Activated T-cell treated with anti-CD3 and anti-CD28 coated beads, Interleukin-2, amount 50 U/mL, for 4 hours (primary cell): ENCODE results near the gene SEM1. TPM values are rescaled to one million over a fixed set of nuclear protein-coding genes. Genes with fewer than 3 reads are reported as not detected.
"Not testable (repeated sequence)": the region's sequence is repeated elsewhere in the genome, so short reads cannot be mapped to it uniquely, and the experiment has no call there.

Source experiments
- ATAC-seq, 2 donors: fragments of 200-7000 bp; cut with Tn5 transposase; one replicate each; pipeline ENCODE4 v1.10.0; 2021
- DNase-seq: peaks from one replicate; pipeline ENCODE4 v3.0.0-alpha.2; 2020
- H3K27me3 Mint-ChIP-seq: one replicate; pipeline ENCODE4 v1.8.0; 2021; ENCODE audit warnings: low read depth, mixed read lengths
- H3K36me3 Mint-ChIP-seq: one replicate; pipeline ENCODE4 v1.8.0; 2022; ENCODE audit warnings: mixed read lengths; ENCODE audit not compliant: insufficient read depth
- H3K4me1 Mint-ChIP-seq: one replicate; pipeline ENCODE4 v1.8.0; 2021; ENCODE audit warnings: low read depth, mixed read lengths
- H3K4me3 Mint-ChIP-seq: one replicate; pipeline ENCODE4 v1.8.0; 2021; ENCODE audit warnings: mild to moderate bottlenecking, moderate library complexity, mixed read lengths
- H3K9me3 Mint-ChIP-seq: one replicate; pipeline ENCODE4 v1.8.0; 2021; ENCODE audit warnings: mixed read lengths
- total RNA-seq, 3 donors: library from RNA; stranded (reverse); gene quantifications; one replicate each; pipeline ENCODE4 v1.2.1, GENCODE V29; 2021

The SEM1 gene
- 10 to 100 TPM; 58.0 to 77.1 (median 63.0) TPM for total RNA-seq

GRCh38 chr7:96709381-96710228, at the start of gene SEM1:
TSS of gene SEM1 (minus strand) at chr7:96709846. CDS start at chr7:96709763, 83 bp downstream.
- peaks cover 11% of the 10 kb centered on the region for H3K9me3 Mint-ChIP-seq
- H3K36me3 Mint-ChIP-seq = peaks cover 17% of the 10 kb centered on the region
- H3K4me1 Mint-ChIP-seq = peaks cover 41% of the 10 kb centered on the region
- peak within 1 kb of the TSS; percentile 100 for H3K4me3 Mint-ChIP-seq
- H3K27me3 Mint-ChIP-seq = peaks cover 3% of the 10 kb centered on the region
- ATAC-seq = peak; percentile 89 to 90
- peak; percentile 52 for DNase-seq

GRCh38 chr7:96757880-96758279, 48.2 kb upstream of the SEM1 start:
- peaks cover 14% of the 10 kb centered on the region for H3K27me3 Mint-ChIP-seq
- ATAC-seq = not testable (repeated sequence)

GRCh38 chr7:96747418-96747940, 37.8 kb upstream of the SEM1 start:
- Mint-ChIP-seq H3K4me3 (no peak overlapping the region), H3K9me3 (peaks cover 11% of the 10 kb centered on the region), H3K36me3 (no peaks in the 10 kb centered on the region), H3K4me1 (no peaks in the 10 kb centered on the region), H3K27me3 (no peaks in the 10 kb centered on the region)
- DNase-seq (no peak), ATAC-seq (no peak)

More at GRCh38 chr7:96757880-96758279, 48.2 kb upstream of the SEM1 start:
- DNase-seq, H3K4me1 Mint-ChIP-seq, H3K9me3 Mint-ChIP-seq, H3K36me3 Mint-ChIP-seq, H3K4me3 Mint-ChIP-seq: not testable (repeated sequence)

- H3K9me3 Mint-ChIP-seq = no peaks in the 10 kb centered on the region
- DNase-seq (no peak), ATAC-seq (no peak)
- H3K4me1 Mint-ChIP-seq = no peaks in the 10 kb centered on the region
- peaks cover 3% of the 10 kb centered on the region for H3K27me3 Mint-ChIP-seq
- H3K4me3 Mint-ChIP-seq = no peak overlapping the region
- no peaks in the 10 kb centered on the region for H3K36me3 Mint-ChIP-seq
Measured at GRCh38 chr7:96740130-96740529, 30.5 kb upstream of the SEM1 start.

GRCh38 chr7:96739609-96740008, 30.0 kb upstream of the SEM1 start:
- peaks cover 4% of the 10 kb centered on the region for H3K27me3 Mint-ChIP-seq
- no peak overlapping the region for H3K4me3 Mint-ChIP-seq
- DNase-seq = no peak
- ATAC-seq = no peak
- H3K9me3 Mint-ChIP-seq = no peaks in the 10 kb centered on the region
- no peaks in the 10 kb centered on the region for H3K4me1 Mint-ChIP-seq
- H3K36me3 Mint-ChIP-seq = no peaks in the 10 kb centered on the region

GRCh38 chr7:96739167-96739566, 29.5 kb upstream of the SEM1 start:
- Mint-ChIP-seq H3K4me1 (no peaks in the 10 kb centered on the region), H3K27me3 (peaks cover 6% of the 10 kb centered on the region), H3K9me3 (no peaks in the 10 kb centered on the region), H3K36me3 (no peaks in the 10 kb centered on the region), H3K4me3 (no peak overlapping the region)
- ATAC-seq (no peak), DNase-seq (no peak)

GRCh38 chr7:96738705-96739104, 29.1 kb upstream of the SEM1 start:
- Mint-ChIP-seq H3K36me3 (no peaks in the 10 kb centered on the region), H3K4me1 (no peaks in the 10 kb centered on the region), H3K27me3 (peaks cover 6% of the 10 kb centered on the region), H3K4me3 (no peak overlapping the region), H3K9me3 (no peaks in the 10 kb centered on the region)
- ATAC-seq = no peak
- no peak for DNase-seq

GRCh38 chr7:96737545-96738050, 28.0 kb upstream of the SEM1 start:
- H3K27me3 Mint-ChIP-seq = peaks cover 6% of the 10 kb centered on the region
- no peak overlapping the region for H3K4me3 Mint-ChIP-seq
- DNase-seq = no peak
- H3K9me3 Mint-ChIP-seq = no peaks in the 10 kb centered on the region
- no peak for ATAC-seq
- no peaks in the 10 kb centered on the region for H3K36me3 Mint-ChIP-seq
- no peaks in the 10 kb centered on the region for H3K4me1 Mint-ChIP-seq

- Mint-ChIP-seq H3K4me3 (no peak overlapping the region), H3K36me3 (no peaks in the 10 kb centered on the region), H3K9me3 (no peaks in the 10 kb centered on the region), H3K4me1 (no peaks in the 10 kb centered on the region), H3K27me3 (peaks cover 7% of the 10 kb centered on the region)
- DNase-seq (no peak), ATAC-seq (no peak)
Measured at GRCh38 chr7:96734343-96734742, 24.7 kb upstream of the SEM1 start.

- H3K4me3 Mint-ChIP-seq = no peak overlapping the region
- no peak for DNase-seq
- no peak for ATAC-seq
- peaks cover 12% of the 10 kb centered on the region for H3K27me3 Mint-ChIP-seq
- H3K4me1 Mint-ChIP-seq = no peaks in the 10 kb centered on the region
- no peaks in the 10 kb centered on the region for H3K9me3 Mint-ChIP-seq
- H3K36me3 Mint-ChIP-seq = no peaks in the 10 kb centered on the region
Measured at GRCh38 chr7:96729820-96730219, 20.2 kb upstream of the SEM1 start.

GRCh38 chr7:96728139-96728538, 18.5 kb upstream of the SEM1 start:
- DNase-seq (no peak), ATAC-seq (no peak)

GRCh38 chr7:96727534-96728088, 18.0 kb upstream of the SEM1 start:
- no peaks in the 10 kb centered on the region for H3K36me3 Mint-ChIP-seq
- no peak overlapping the region for H3K4me3 Mint-ChIP-seq
- peaks cover 14% of the 10 kb centered on the region for H3K27me3 Mint-ChIP-seq
- no peaks in the 10 kb centered on the region for H3K4me1 Mint-ChIP-seq
- no peaks in the 10 kb centered on the region for H3K9me3 Mint-ChIP-seq
- DNase-seq (no peak), ATAC-seq (no peak)

More at GRCh38 chr7:96728139-96728538, 18.5 kb upstream of the SEM1 start:
- Mint-ChIP-seq H3K27me3 (peaks cover 10% of the 10 kb centered on the region), H3K36me3 (no peaks in the 10 kb centered on the region), H3K4me1 (no peaks in the 10 kb centered on the region), H3K4me3 (no peak overlapping the region), H3K9me3 (no peaks in the 10 kb centered on the region)

- H3K9me3 Mint-ChIP-seq = no peaks in the 10 kb centered on the region
- H3K27me3 Mint-ChIP-seq = peaks cover 36% of the 10 kb centered on the region
- no peak for DNase-seq
- no peaks in the 10 kb centered on the region for H3K36me3 Mint-ChIP-seq
- H3K4me3 Mint-ChIP-seq = no peak overlapping the region
- no peaks in the 10 kb centered on the region for H3K4me1 Mint-ChIP-seq
- no peak for ATAC-seq
Measured at GRCh38 chr7:96723622-96724021, 14.0 kb upstream of the SEM1 start.

GRCh38 chr7:96722928-96723327, 13.3 kb upstream of the SEM1 start:
- ATAC-seq, DNase-seq, H3K4me1 Mint-ChIP-seq, H3K36me3 Mint-ChIP-seq, H3K4me3 Mint-ChIP-seq, H3K9me3 Mint-ChIP-seq: not testable (repeated sequence)
- peaks cover 36% of the 10 kb centered on the region for H3K27me3 Mint-ChIP-seq

- Mint-ChIP-seq H3K27me3 (peaks cover 48% of the 10 kb centered on the region), H3K9me3 (peaks cover 4% of the 10 kb centered on the region), H3K36me3 (no peaks in the 10 kb centered on the region), H3K4me1 (no peaks in the 10 kb centered on the region), H3K4me3 (no peak overlapping the region)
- no peak for ATAC-seq
- DNase-seq = no peak
Measured at GRCh38 chr7:96720843-96721242, 11.2 kb upstream of the SEM1 start.
